Measurements from ENCODE around the gene DAB2IP.

DAB2IP gene

GRCh38 chr9:121685146-121685794 lies 33.8 kb downstream of the DAB2IP start:
- DNase-seq (ENCODE audit: low read depth, low spot score) = no peak

GRCh38 chr9:121685795-121686377 lies 34.5 kb downstream of the DAB2IP start:
- no peak for DNase-seq (ENCODE audit: low read depth, low spot score)

- DNase-seq (ENCODE audit: low read depth, low spot score) = no peak
Observed at GRCh38 chr9:121686930-121687541, 35.6 kb downstream of the DAB2IP start.

GRCh38 chr9:121688146-121688680 lies 36.8 kb downstream of the DAB2IP start:
- no peak for DNase-seq (ENCODE audit: low read depth, low spot score)

GRCh38 chr9:121688681-121689080 lies 37.2 kb downstream of the DAB2IP start:
- no peak for DNase-seq (ENCODE audit: low read depth, low spot score)

GRCh38 chr9:121689461-121690157 lies 38.2 kb downstream of the DAB2IP start:
- DNase-seq (ENCODE audit: low read depth, low spot score) = no peak

- no peak for DNase-seq (ENCODE audit: low read depth, low spot score)
Observed at GRCh38 chr9:121690316-121690715, 38.9 kb downstream of the DAB2IP start.

- DNase-seq (ENCODE audit: low read depth, low spot score) = no peak
Observed at GRCh38 chr9:121690766-121691165, 39.3 kb downstream of the DAB2IP start.

- no peak for DNase-seq (ENCODE audit: low read depth, low spot score)
Observed at GRCh38 chr9:121691890-121692289, 40.5 kb downstream of the DAB2IP start.

- no peak for DNase-seq (ENCODE audit: low read depth, low spot score)
Observed at GRCh38 chr9:121692606-121693387, 41.4 kb downstream of the DAB2IP start.

- DNase-seq (ENCODE audit: low read depth, low spot score) = no peak
Observed at GRCh38 chr9:121693388-121693670, 41.9 kb downstream of the DAB2IP start.

GRCh38 chr9:121694001-121694400 lies 42.6 kb downstream of the DAB2IP start:
- DNase-seq (ENCODE audit: low read depth, low spot score) = no peak

GRCh38 chr9:121694600-121694999 lies 43.2 kb downstream of the DAB2IP start:
- no peak for DNase-seq (ENCODE audit: low read depth, low spot score)

GRCh38 chr9:121696930-121697329 lies 45.5 kb downstream of the DAB2IP start:
- DNase-seq (ENCODE audit: low read depth, low spot score) = no peak

- no peak for DNase-seq (ENCODE audit: low read depth, low spot score)
Observed at GRCh38 chr9:121698627-121699570, 47.5 kb downstream of the DAB2IP start.

- no peak for DNase-seq (ENCODE audit: low read depth, low spot score)
Observed at GRCh38 chr9:121699571-121700164, 48.2 kb downstream of the DAB2IP start.

- DNase-seq (ENCODE audit: low read depth, low spot score) = no peak
Observed at GRCh38 chr9:121700165-121700831, 48.9 kb downstream of the DAB2IP start.

GRCh38 chr9:121700832-121701419 lies 49.5 kb downstream of the DAB2IP start:
- no peak for DNase-seq (ENCODE audit: low read depth, low spot score)

- no peak for DNase-seq (ENCODE audit: low read depth, low spot score)
Observed at GRCh38 chr9:121701736-121702261, 50.4 kb downstream of the DAB2IP start.
